Prostate gland (tissue), 2 donors: ENCODE measurements around the gene MATCAP1. TPM values are rescaled to one million over a fixed set of nuclear protein-coding genes. Genes with fewer than 3 reads are reported as not detected.
A peak's percentile ranks its signal among the peaks of the same experiment; 100 is the strongest.

Experiments used
- DNase-seq: peaks from one replicate; pipeline ENCODE4 v3.0.0-alpha.2; 2019; ENCODE audit warnings: low spot score
- H3K27ac ChIP-seq, 2 donors: fragments of 200-600 bp; sonication (generic); 2 replicates each; pipeline ENCODE4 v1.5.1; 2017 to 2019
- H3K27me3 ChIP-seq: fragments of 200-600 bp; sonication (generic); replicated peaks from 2 replicates; pipeline ENCODE4 v1.5.1; 2019; ENCODE audit not compliant: insufficient read depth
- H3K36me3 ChIP-seq, 2 donors: fragments of 200-600 bp; sonication (generic); 1 replicate in 1 of 2; 2 replicates in 1 of 2; pipeline versions ENCODE4 v1.5.1 to v1.8.1; 2017 to 2019
- H3K4me1 ChIP-seq: fragments of 200-600 bp; sonication (generic); replicated peaks from 2 replicates; pipeline ENCODE4 v1.5.1; 2019
- H3K4me3 ChIP-seq, 2 donors: fragments of 200-600 bp; sonication (generic); 2 replicates each; pipeline ENCODE4 v1.5.1; 2017 to 2019
- H3K9me3 ChIP-seq: fragments of 200-600 bp; sonication (generic); 2 replicates; pipeline ENCODE4 v1.5.1; 2017
- CTCF ChIP-seq, 4 experiments: fragments of 200-600 bp in 2 of 4; fragments of 450-650 bp in 2 of 4; sonication (generic) in 2 of 4; IDR thresholded peaks; 1 replicate in 3 of 4; 2 replicates in 1 of 4; pipeline ENCODE4 v1.5.1; 2016 to 2019; ENCODE audit warnings: antibody characterized with exemption in 4 of 4, mild to moderate bottlenecking in 2 of 4, moderate library complexity in 2 of 4
- POLR2A ChIP-seq: fragments of 450-650 bp; IDR thresholded peaks from one replicate; pipeline ENCODE4 v1.6.1; 2016; ENCODE audit warnings: antibody characterized with exemption, mild to moderate bottlenecking
- POLR2AphosphoS5 ChIP-seq: sonication (generic); formaldehyde crosslinking; IDR thresholded peaks from one replicate; pipeline ENCODE4 v1.6.1; 2017; ENCODE audit warnings: antibody characterized with exemption
- WGBS: methylation state at CpG from one replicate; pipeline ENCODE4 v1.1.5; 2018; 5-methylcytosine and 5-hydroxymethylcytosine counted together
- intact Hi-C: fragments of 100-400 bp; cut with DNase I; formaldehyde crosslinking; loops from one replicate; pipeline ENCODE4 v1.14.2; 2022
- total RNA-seq, 2 donors: library from RNA; depleted of rRNA; stranded (reverse); fragments of >200 nt; gene quantifications; one replicate each; pipeline ENCODE4 v1.1.0, GENCODE V29; 2016

The MATCAP1 gene
- total RNA-seq, 2 donors from 2014 or later: 13.9 to 28.9 TPM

- no peaks in the 10 kb centered on the region for H3K36me3 ChIP-seq
- intact Hi-C loops: loop anchor here (1.0 to 5.0 kb wide), 4 partner anchors 127 to 262 kb away; partner anchors contain the start of gene CBFB
- H3K27ac ChIP-seq: no peak overlapping the region
- no peaks in the 10 kb centered on the region for H3K9me3 ChIP-seq
- TF ChIP-seq CTCF (IDR thresholded peaks at IDR 0.05): no peak
- TF ChIP-seq POLR2AphosphoS5: no peak
- no peak for TF ChIP-seq POLR2A
- no peak for DNase-seq
- WGBS: 31% methylated on average over 30 of the region's 61 CpGs
- H3K4me3 ChIP-seq: no peak overlapping the region
- H3K27me3 ChIP-seq: no peaks in the 10 kb centered on the region
- peaks cover 13% of the 10 kb centered on the region for H3K4me1 ChIP-seq
Measured at GRCh38 chr16:67154578-67155294, 29.0 kb downstream of the MATCAP1 start.

- no peak for TF ChIP-seq POLR2AphosphoS5
- TF ChIP-seq POLR2A: no peak
- TF ChIP-seq CTCF (IDR thresholded peaks at IDR 0.05): no peak
- no peaks in the 10 kb centered on the region for H3K9me3 ChIP-seq
- no peaks in the 10 kb centered on the region for H3K27me3 ChIP-seq
- 49% methylated on average over 8 of the region's 8 CpGs for WGBS
- H3K4me1 ChIP-seq: peaks cover 5% of the 10 kb centered on the region
- DNase-seq: no peak
- peak overlapping the region; percentile 83 to 91 for H3K27ac ChIP-seq
- no peak overlapping the region for H3K4me3 ChIP-seq
- intact Hi-C loops: loop anchor here (5.0 kb wide), 1 partner anchor 199 kb away; no protein-coding TSS in a partner anchor
- no peaks in the 10 kb centered on the region for H3K36me3 ChIP-seq
Measured at GRCh38 chr16:67151431-67152097, 32.2 kb downstream of the MATCAP1 start.

GRCh38 chr16:67150833-67151396 lies 32.8 kb downstream of the MATCAP1 start, which contains the start of gene B3GNT9:
Gene B3GNT9, minus strand, starts transcription at chr16:67150998. Its CDS starts 513 bp downstream, at chr16:67150485.
- WGBS: under 1% methylated on average over 33 of the region's 34 CpGs
- H3K27me3 ChIP-seq: no peaks in the 10 kb centered on the region
- no peaks in the 10 kb centered on the region for H3K9me3 ChIP-seq
- peak within 1 kb of the TSS; percentile 64 to 68 for H3K4me3 ChIP-seq
- intact Hi-C loops: loop anchor here (5.0 kb wide), 1 partner anchor 199 kb away; no protein-coding TSS in a partner anchor
- DNase-seq: peak; percentile 72
- H3K27ac ChIP-seq: peak within 1 kb of the TSS; percentile 83 to 91
- H3K36me3 ChIP-seq: no peaks in the 10 kb centered on the region
- H3K4me1 ChIP-seq: peaks cover 5% of the 10 kb centered on the region
- TF ChIP-seq POLR2A: no peak
- TF ChIP-seq POLR2AphosphoS5: peak; percentile 56

GRCh38 chr16:67150047-67150832 lies 33.5 kb downstream of the MATCAP1 start:
- Histone ChIP-seq H3K9me3 (no peaks in the 10 kb centered on the region), H3K36me3 (no peaks in the 10 kb centered on the region), H3K27ac (peak overlapping the region; percentile 83 to 91), H3K4me1 (no peaks in the 10 kb centered on the region), H3K27me3 (no peaks in the 10 kb centered on the region), H3K4me3 (peak overlapping the region; percentile 64 to 68)
- DNase-seq: no peak
- intact Hi-C loops: loop anchor here (5.0 kb wide), 1 partner anchor 198 kb away; no protein-coding TSS in a partner anchor
- TF ChIP-seq POLR2A (no peak), CTCF (IDR thresholded peaks at IDR 0.05) (no peak), POLR2AphosphoS5 (no peak)
- WGBS: 10% methylated on average over 41 of the region's 94 CpGs
